Stimulated activated naive CD4-positive, alpha-beta T cell (primary cell): ENCODE measurements around the gene PRDX5.
A peak's percentile ranks its signal among the peaks of the same experiment; 100 is the strongest.

Source experiments
- DNase-seq, 6 experiments: peaks; one replicate each; lab custom pipeline; 2025; lab: John Stamatoyannopoulos, UW

PRDX5 gene

GRCh38 chr11:64290352-64291261, 27.3 kb upstream of the PRDX5 start:
- no peak for DNase-seq

- DNase-seq: no peak
Measured at GRCh38 chr11:64291262-64291751, 26.6 kb upstream of the PRDX5 start, which contains the start of gene KCNK4. Gene KCNK4 (plus strand): TSS chr11:64291302. CDS start chr11:64293019, 1,717 bp downstream.

GRCh38 chr11:64291752-64292459, 26.0 kb upstream of the PRDX5 start:
- DNase-seq: peak in 1 of 6 experiments; percentile 19

GRCh38 chr11:64292460-64293254, 25.3 kb upstream of the PRDX5 start:
- DNase-seq: peak in 1 of 6 experiments; percentile 33

GRCh38 chr11:64294774-64295173, 23.1 kb upstream of the PRDX5 start:
- no peak for DNase-seq

GRCh38 chr11:64295760-64296159, 22.2 kb upstream of the PRDX5 start:
- no peak for DNase-seq

- no peak for DNase-seq
Measured at GRCh38 chr11:64296236-64296635, 21.7 kb upstream of the PRDX5 start.

GRCh38 chr11:64296830-64297698, 20.9 kb upstream of the PRDX5 start:
- DNase-seq: no peak

- no peak for DNase-seq
Measured at GRCh38 chr11:64297699-64298358, 20.1 kb upstream of the PRDX5 start.

- no peak for DNase-seq
Measured at GRCh38 chr11:64298966-64299846, 18.7 kb upstream of the PRDX5 start.

- peak in 3 of 6 experiments; percentile 33 to 52 (median 47) for DNase-seq
Measured at GRCh38 chr11:64299847-64300648, 17.9 kb upstream of the PRDX5 start, which contains the start of gene CATSPERZ. Gene CATSPERZ (plus strand): TSS chr11:64300358. CDS start chr11:64300411, 53 bp downstream.

- no peak for DNase-seq
Measured at GRCh38 chr11:64303109-64304031, 14.6 kb upstream of the PRDX5 start.

GRCh38 chr11:64304032-64304315, 13.9 kb upstream of the PRDX5 start:
- DNase-seq: no peak

- DNase-seq: peak; percentile 77 to 92 (median 87)
Measured at GRCh38 chr11:64304316-64305072, 13.4 kb upstream of the PRDX5 start.

GRCh38 chr11:64305075-64305690, 12.7 kb upstream of the PRDX5 start, which contains the start of gene ESRRA:
Gene ESRRA (plus strand): TSS chr11:64305524. CDS start chr11:64307180, 1,656 bp downstream.
- DNase-seq: peak; percentile 99 to 100 (median 100)
